Stimulated activated effector memory CD8-positive, alpha-beta T cell treated with anti-CD3 and anti-CD28 coated beads, Interleukin-12 subunit alpha, Interleukin-12 subunit beta, amount 100 ng/mL, for 72 hours (primary cell): ENCODE data around the gene BTG2.
"Not testable (repeated sequence)": the region's sequence is repeated elsewhere in the genome, so short reads cannot be mapped to it uniquely, and the experiment has no call there.

Source experiments
- ATAC-seq: fragments of 150-1000 bp; cut with Tn5 transposase; 2 replicates; pipeline ENCODE4 v1.10.0; 2021
- DNase-seq, 2 donors: peaks; one replicate each; pipeline ENCODE4 v3.0.0; 2021 to 2022; ENCODE audit warnings: low spot score in 2 of 2
- H3K27ac Mint-ChIP-seq: one replicate; pipeline ENCODE4 v1.8.0; 2022; ENCODE audit warnings: mild to moderate bottlenecking, mixed read lengths
- H3K36me3 Mint-ChIP-seq: one replicate; pipeline ENCODE4 v1.8.0; 2022; ENCODE audit warnings: mild to moderate bottlenecking, mixed read lengths
- H3K4me1 Mint-ChIP-seq: one replicate; pipeline ENCODE4 v1.8.0; 2022; ENCODE audit warnings: mixed read lengths
- H3K4me3 Mint-ChIP-seq: one replicate; pipeline ENCODE4 v1.8.0; 2022; ENCODE audit warnings: mild to moderate bottlenecking, mixed read lengths
- H3K9me3 Mint-ChIP-seq: one replicate; pipeline ENCODE4 v1.8.0; 2022; ENCODE audit warnings: mixed read lengths

BTG2 gene

DNA sequence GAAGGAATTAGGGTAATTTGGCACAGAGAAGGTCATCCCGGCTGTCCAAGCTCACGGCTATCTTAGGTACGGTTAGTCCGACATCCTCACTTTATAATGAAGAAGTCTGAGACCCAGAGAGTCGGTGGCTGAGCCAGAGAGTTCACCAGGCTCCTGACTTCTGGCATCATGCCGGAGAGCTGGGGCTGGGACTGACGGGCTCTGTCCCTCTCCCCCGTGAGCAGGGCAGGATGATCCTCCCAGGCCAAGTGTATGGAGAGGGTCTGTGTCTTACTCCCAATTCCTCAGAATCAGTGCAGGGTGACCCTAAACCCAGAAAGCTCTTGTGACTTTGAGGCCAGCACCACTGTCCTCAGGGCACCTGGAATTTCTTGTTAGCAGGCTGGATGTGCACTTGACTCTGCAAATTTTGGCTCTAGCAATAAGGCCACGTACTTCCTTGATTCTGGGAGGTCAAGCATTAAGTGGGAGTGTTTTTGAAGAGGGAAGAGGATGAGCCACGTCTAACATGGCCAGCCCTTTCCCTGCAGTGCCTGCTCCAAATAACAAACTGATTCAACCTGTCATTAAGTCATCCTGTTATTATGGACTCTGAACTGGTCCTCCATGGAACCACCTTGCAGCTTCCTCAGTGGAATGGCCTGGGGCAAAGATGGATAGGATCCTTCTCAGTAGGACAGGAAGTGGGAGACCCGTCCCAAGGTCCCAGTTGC lies 20.8 kb upstream of the BTG2 start:
- Mint-ChIP-seq H3K4me3 (no peak overlapping the region), H3K4me1 (peaks cover 69% of the 10 kb centered on the region), H3K9me3 (no peaks in the 10 kb centered on the region), H3K36me3 (peaks cover 29% of the 10 kb centered on the region), H3K27ac (peak overlapping the region; percentile 53)
- no peak for DNase-seq
- no peak for ATAC-seq

DNA sequence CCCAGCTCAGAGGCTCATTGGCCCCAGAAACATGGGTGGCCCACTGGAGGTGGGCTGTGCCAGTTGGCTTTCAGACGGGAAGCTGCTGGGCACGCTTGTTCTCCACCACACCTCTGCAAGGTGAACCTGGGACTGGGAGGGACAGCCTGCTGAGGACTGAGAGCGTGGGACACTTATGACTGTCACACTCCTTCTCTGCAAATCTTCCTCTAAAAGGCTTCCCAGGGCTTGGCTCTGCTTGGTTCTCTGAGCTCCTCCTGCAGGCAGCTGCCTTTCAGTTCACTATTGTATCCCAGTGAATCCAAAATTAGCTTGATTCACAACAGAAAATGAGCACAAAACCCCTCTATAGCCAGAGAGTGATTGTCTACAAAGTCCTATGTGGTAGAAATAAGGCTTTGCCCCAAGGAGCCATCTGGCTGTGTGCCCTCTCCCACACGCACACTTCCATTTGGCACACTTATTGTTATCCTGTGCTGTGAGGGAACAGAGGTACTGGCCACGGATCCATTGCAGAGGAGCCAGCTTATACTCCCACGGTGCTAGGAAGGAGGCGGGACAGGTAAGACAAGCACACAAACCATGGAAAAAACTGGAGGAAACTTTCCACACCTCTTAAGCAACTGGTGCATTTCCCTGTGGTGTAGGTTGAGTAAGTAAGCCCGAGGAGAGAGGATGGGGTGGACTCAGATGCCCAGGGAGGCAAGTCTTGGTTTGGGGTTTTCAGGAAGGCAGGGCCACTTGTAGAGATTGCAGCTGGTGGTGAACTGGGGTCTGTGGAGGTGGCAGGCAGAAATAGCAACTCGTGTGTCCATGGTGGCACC lies 18.9 kb upstream of the BTG2 start:
- DNase-seq: no peak
- H3K36me3 Mint-ChIP-seq: peaks cover 45% of the 10 kb centered on the region
- peaks cover 80% of the 10 kb centered on the region for H3K4me1 Mint-ChIP-seq
- ATAC-seq: no peak
- H3K27ac Mint-ChIP-seq: peak overlapping the region; percentile 99
- no peaks in the 10 kb centered on the region for H3K9me3 Mint-ChIP-seq
- peak overlapping the region; percentile 74 for H3K4me3 Mint-ChIP-seq

DNA sequence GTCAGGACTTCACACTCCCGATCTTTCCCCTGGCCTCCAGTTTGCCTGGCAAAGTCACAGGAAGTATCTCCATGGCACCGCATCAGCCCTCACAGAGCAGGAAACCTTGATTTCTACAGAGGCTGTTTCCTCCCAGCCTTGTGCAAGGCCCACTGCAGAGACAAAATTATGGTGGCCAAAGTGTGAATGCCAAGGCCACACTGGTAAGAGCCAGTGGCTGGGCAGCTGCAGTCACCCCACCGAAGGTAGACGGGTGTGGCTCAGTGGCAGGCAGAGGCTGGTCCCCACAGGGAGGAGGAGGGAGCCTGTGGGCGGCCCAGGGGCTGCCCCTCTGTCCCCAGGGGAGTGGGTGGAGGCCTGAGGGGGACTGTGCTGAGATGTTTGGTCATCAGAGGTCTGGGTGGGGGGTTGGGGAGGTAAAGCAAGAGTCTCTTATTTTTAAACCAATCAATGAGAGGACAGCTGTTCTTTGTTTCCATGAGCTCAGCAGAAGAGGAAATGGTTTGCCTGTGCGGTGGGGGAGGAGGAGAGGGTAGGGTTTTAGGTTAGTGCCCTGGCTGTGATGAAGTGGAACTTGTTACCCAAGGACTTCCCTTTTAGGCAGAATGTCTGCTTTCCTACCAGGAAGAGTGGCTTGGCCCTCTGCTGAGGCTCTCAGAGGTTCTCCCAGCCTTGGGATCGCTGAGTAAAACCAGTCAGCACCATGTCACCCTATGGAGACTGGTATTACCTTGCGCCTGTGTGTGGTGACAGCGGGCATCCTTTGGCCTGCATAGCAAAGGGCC lies 18.0 kb upstream of the BTG2 start:
- H3K27ac Mint-ChIP-seq: peak overlapping the region; percentile 99
- H3K4me3 Mint-ChIP-seq: peak overlapping the region; percentile 74
- peak; percentile 66 for ATAC-seq
- peak; percentile 66 to 91 for DNase-seq
- no peaks in the 10 kb centered on the region for H3K9me3 Mint-ChIP-seq
- H3K4me1 Mint-ChIP-seq: peaks cover 82% of the 10 kb centered on the region
- peaks cover 49% of the 10 kb centered on the region for H3K36me3 Mint-ChIP-seq

- peaks cover 49% of the 10 kb centered on the region for H3K36me3 Mint-ChIP-seq
- H3K27ac Mint-ChIP-seq: peak overlapping the region; percentile 99
- H3K9me3 Mint-ChIP-seq: peaks cover 2% of the 10 kb centered on the region
- no peak for DNase-seq
- peaks cover 81% of the 10 kb centered on the region for H3K4me1 Mint-ChIP-seq
- ATAC-seq: no peak
- H3K4me3 Mint-ChIP-seq: peak overlapping the region; percentile 74
Measured at GRCh38 chr1:203287898-203288297, 17.4 kb upstream of the BTG2 start.

- Mint-ChIP-seq H3K4me1 (peaks cover 78% of the 10 kb centered on the region), H3K4me3 (peak overlapping the region; percentile 74), H3K9me3 (peaks cover 2% of the 10 kb centered on the region), H3K36me3 (peaks cover 49% of the 10 kb centered on the region), H3K27ac (peak overlapping the region; percentile 99)
- DNase-seq: no peak
- ATAC-seq: no peak
Measured at GRCh38 chr1:203288400-203288799, 16.9 kb upstream of the BTG2 start.

DNA sequence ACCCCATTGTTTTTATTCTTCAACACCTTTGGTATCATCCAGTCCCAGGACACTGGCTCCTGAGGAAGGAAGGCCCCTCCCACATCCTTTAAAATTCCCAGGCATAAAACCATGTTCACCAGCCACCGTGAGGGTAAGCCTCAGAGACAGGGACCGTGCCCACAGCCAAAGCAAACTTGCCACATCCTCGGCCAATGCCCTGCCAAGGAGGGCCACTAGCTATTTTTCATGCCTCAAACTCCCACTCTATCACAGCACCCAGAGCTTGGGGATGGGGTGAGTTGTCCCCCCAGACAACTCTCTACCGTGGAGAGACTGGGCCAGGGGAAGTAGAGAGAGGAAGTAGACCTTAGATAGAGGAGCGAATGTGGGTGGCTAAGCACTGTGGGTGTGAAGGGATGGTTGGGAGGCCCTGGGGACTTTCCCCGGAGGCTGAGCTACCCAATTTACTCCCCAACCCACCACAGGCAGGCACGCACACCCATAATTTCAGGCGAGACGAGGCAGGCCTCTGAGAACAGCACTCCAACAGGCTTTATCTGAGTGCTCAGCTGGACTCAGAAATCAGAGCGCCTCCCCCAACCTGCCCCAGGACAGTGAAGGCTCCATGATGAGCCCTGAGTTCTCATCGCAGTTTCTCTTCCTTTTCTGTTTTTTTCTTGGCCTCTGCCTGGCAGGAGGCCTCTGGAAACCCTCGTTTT lies 15.9 kb upstream of the BTG2 start:
- H3K27ac Mint-ChIP-seq: peak overlapping the region; percentile 99
- H3K4me1 Mint-ChIP-seq: peaks cover 78% of the 10 kb centered on the region
- ATAC-seq (peak; percentile 83), DNase-seq (peak; percentile 72 to 94)
- peaks cover 49% of the 10 kb centered on the region for H3K36me3 Mint-ChIP-seq
- peaks cover 2% of the 10 kb centered on the region for H3K9me3 Mint-ChIP-seq
- peak overlapping the region; percentile 74 for H3K4me3 Mint-ChIP-seq

DNA sequence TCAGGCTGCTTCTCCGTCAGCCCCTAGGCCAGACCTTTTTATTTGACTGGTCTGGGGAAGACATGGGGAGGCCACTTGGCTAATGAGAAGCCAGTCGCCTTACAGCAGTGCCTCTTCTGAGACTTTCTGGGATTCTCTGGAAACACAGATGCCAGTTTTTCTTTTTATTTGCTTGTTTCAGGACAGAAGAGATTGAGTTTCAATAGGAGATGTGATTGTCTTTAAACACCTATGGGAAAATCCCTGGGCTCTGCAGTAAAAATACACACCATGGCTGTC lies 15.4 kb upstream of the BTG2 start:
- H3K27ac Mint-ChIP-seq: peak overlapping the region; percentile 99
- H3K36me3 Mint-ChIP-seq: peaks cover 49% of the 10 kb centered on the region
- H3K4me1 Mint-ChIP-seq: peaks cover 78% of the 10 kb centered on the region
- DNase-seq (no peak), ATAC-seq (no peak)
- peak overlapping the region; percentile 74 for H3K4me3 Mint-ChIP-seq
- H3K9me3 Mint-ChIP-seq: peaks cover 2% of the 10 kb centered on the region

DNA sequence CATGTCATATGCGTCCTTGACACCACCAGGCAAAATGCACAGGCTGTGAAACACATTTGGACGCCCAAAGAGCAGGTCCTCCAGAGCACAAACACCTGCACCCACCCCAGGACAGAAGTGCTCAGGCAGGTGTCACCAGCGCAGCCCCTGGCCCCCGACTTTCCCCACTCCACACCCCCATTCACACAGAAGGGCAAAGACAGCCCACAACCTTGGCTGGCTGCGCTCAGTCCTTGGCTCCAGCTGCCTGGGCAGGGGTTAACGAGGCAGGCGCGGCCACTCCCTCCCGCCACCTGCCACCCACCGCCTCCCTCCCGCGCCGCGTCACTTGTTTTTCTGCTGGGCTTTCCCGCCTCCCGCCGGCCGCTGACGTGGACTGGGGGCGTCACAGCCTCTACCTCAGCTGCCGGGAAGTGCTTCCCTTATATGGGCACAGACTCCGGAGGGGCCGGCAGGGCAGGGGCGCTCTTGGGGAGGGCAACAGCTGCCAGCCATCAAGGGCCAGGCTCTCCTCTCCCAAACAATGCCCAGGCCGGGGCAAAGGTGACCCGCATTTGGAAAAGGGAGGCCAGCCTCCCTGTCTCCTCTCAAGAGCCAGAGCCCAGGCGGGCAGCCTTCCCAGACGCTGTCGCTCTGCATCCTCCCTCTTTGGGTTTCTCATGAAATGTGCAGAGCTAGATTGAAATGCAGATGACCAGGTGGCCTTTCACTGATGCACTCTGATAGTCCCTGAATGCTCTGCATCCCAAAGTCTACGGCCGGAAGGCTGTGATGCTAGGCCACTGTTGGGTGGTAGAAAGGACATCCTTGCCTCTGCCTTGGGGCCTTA lies 14.8 kb upstream of the BTG2 start:
- H3K27ac Mint-ChIP-seq: peak overlapping the region; percentile 99
- peaks cover 49% of the 10 kb centered on the region for H3K36me3 Mint-ChIP-seq
- peaks cover 83% of the 10 kb centered on the region for H3K4me1 Mint-ChIP-seq
- DNase-seq: peak; percentile 94 to 98
- peaks cover 2% of the 10 kb centered on the region for H3K9me3 Mint-ChIP-seq
- peak; percentile 64 for ATAC-seq
- H3K4me3 Mint-ChIP-seq: peak overlapping the region; percentile 74

GRCh38 chr1:203291201-203292096 lies 13.9 kb upstream of the BTG2 start:
- DNase-seq: no peak
- Mint-ChIP-seq H3K4me1 (peaks cover 83% of the 10 kb centered on the region), H3K36me3 (peaks cover 46% of the 10 kb centered on the region), H3K27ac (peak overlapping the region; percentile 99), H3K9me3 (peaks cover 2% of the 10 kb centered on the region), H3K4me3 (peak overlapping the region; percentile 74)
- no peak for ATAC-seq

- Mint-ChIP-seq H3K36me3 (peaks cover 8% of the 10 kb centered on the region), H3K9me3 (peaks cover 2% of the 10 kb centered on the region), H3K27ac (peak overlapping the region; percentile 87), H3K4me1 (peaks cover 68% of the 10 kb centered on the region), H3K4me3 (no peak overlapping the region)
- no peak for DNase-seq
- ATAC-seq: no peak
Measured at GRCh38 chr1:203295796-203296195, 9.5 kb upstream of the BTG2 start.

GRCh38 chr1:203296460-203297073 lies 8.8 kb upstream of the BTG2 start:
- Mint-ChIP-seq H3K9me3 (peaks cover 2% of the 10 kb centered on the region), H3K4me1 (peaks cover 66% of the 10 kb centered on the region), H3K27ac (peak overlapping the region; percentile 29), H3K4me3 (no peak overlapping the region), H3K36me3 (peaks cover 2% of the 10 kb centered on the region)
- ATAC-seq: no peak
- no peak for DNase-seq

- Mint-ChIP-seq H3K27ac (no peak overlapping the region), H3K4me1 (peaks cover 73% of the 10 kb centered on the region), H3K36me3 (peaks cover 8% of the 10 kb centered on the region), H3K9me3 (no peaks in the 10 kb centered on the region), H3K4me3 (no peak overlapping the region)
- ATAC-seq (no peak), DNase-seq (no peak)
Measured at GRCh38 chr1:203299169-203299568, 6.2 kb upstream of the BTG2 start.

DNA sequence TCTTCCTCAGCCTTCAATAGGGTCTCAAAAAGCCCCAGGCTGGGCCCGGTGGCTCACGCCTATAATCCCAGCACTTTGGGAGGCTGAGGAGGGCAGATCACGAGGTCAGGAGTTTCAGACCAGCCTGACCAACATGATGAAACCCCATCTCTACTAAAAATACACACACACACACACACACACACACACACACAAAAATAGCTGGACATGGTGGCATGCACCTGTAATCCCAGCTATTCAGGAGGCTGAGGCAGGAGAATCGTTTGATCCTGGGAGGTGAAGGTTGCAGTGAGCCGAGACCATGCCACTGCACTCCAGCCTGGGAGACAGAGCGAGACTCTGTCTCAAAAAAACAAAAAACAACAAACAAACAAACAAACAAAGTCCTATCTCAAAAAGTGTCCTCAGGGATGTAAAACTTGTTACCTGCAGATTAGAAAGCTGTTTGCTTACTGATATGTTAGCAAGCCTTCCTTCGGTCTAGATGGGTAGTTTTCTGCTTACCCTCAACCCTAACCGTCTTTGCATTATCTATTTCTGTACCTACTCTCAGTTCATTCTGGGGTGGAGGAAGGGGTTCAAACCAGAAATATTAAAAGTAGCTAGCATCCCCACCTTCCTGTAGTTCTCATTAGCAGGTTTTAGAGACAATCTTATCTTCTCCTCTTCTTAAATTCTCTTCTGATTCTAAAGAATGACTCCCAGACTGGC lies 5.4 kb upstream of the BTG2 start:
- ATAC-seq, H3K4me3 Mint-ChIP-seq, DNase-seq, H3K9me3 Mint-ChIP-seq: not testable (repeated sequence)
- Mint-ChIP-seq H3K36me3 (peaks cover 15% of the 10 kb centered on the region), H3K27ac (peak overlapping the region; percentile 17), H3K4me1 (peaks cover 74% of the 10 kb centered on the region)
